Astrocyte (in vitro differentiated cells and primary cell): Measurements from ENCODE around the gene DSG3.

Source experiments
- EZH2 ChIP-seq: IDR thresholded peaks from 2 replicates; pipeline ENCODE4 v1.6.1; 2012; ENCODE audit warnings: mild to moderate bottlenecking, low read length, inconsistent platforms; ENCODE audit not compliant: insufficient read depth
- TF ChIP-seq, protein P1 (sequence below): IDR thresholded peaks from 2 replicates; pipeline ENCODE4 v1.5.1; 2011; ENCODE audit warnings: low read depth, mild to moderate bottlenecking, inconsistent platforms, low read length, moderate library complexity; ENCODE audit not compliant: insufficient read depth

DNA sequence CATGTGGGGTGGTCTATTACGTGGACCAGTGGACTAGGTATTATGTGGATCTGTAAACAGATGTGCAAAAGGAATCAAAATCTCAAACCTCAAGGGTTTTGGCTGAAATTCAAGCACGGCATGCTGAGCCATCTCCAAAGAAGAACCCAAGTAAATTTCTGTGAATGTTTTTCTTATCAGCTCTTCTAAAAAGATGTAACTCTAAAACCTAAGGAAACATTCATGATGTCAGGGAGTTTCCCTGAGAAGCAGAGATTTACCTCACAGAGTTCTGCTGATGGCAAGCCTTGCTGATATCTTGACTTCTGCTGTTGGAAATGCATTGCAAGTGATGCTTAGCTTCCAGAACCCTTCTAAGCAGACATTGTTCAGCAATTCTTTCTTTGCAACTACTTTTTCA, 49.4 kb upstream of the DSG3 start:
- TF ChIP-seq EZH2: no peak
- TF ChIP-seq, protein P1, sequence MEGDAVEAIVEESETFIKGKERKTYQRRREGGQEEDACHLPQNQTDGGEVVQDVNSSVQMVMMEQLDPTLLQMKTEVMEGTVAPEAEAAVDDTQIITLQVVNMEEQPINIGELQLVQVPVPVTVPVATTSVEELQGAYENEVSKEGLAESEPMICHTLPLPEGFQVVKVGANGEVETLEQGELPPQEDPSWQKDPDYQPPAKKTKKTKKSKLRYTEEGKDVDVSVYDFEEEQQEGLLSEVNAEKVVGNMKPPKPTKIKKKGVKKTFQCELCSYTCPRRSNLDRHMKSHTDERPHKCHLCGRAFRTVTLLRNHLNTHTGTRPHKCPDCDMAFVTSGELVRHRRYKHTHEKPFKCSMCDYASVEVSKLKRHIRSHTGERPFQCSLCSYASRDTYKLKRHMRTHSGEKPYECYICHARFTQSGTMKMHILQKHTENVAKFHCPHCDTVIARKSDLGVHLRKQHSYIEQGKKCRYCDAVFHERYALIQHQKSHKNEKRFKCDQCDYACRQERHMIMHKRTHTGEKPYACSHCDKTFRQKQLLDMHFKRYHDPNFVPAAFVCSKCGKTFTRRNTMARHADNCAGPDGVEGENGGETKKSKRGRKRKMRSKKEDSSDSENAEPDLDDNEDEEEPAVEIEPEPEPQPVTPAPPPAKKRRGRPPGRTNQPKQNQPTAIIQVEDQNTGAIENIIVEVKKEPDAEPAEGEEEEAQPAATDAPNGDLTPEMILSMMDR: no peak
